ENCODE results near the gene UBA5.

- TF ChIP-seq FOXP4 (CRISPR knock-in tag; IDR thresholded peaks at IDR 0.05): no peak
- TF ChIP-seq EMX1 (CRISPR knock-in tag; IDR thresholded peaks at IDR 0.05): no peak
- no peak for TF ChIP-seq MAX (CRISPR knock-in tag; IDR thresholded peaks at IDR 0.05)
- no peak for TF ChIP-seq CTCF (IDR thresholded peaks at IDR 0.05)
- TF ChIP-seq SP1 (CRISPR knock-in tag; conservative IDR thresholded peaks at IDR 0.05): no peak
- no peak for TF ChIP-seq GABPB1 (CRISPR knock-in tag; IDR thresholded peaks at IDR 0.05)
- TF ChIP-seq HMGXB4 (CRISPR knock-in tag; IDR thresholded peaks at IDR 0.05): no peak
- TF ChIP-seq ZNF416 (CRISPR knock-in tag; IDR thresholded peaks at IDR 0.05): no peak
- no peak for TF ChIP-seq FOXJ3 (CRISPR knock-in tag; IDR thresholded peaks at IDR 0.05; ENCODE audit: borderline replicate concordance)
- no peak for TF ChIP-seq ARID4B (CRISPR knock-in tag; IDR thresholded peaks at IDR 0.05; ENCODE audit: borderline replicate concordance)
- no peak for TF ChIP-seq USF2 (CRISPR knock-in tag; IDR thresholded peaks at IDR 0.05)
- TF ChIP-seq NR2C2 (CRISPR knock-in tag; IDR thresholded peaks at IDR 0.05): no peak
- TF ChIP-seq E2F1 (CRISPR knock-in tag; IDR thresholded peaks at IDR 0.05): no peak
- TF ChIP-seq ZBTB43 (CRISPR knock-in tag; IDR thresholded peaks at IDR 0.05): no peak
Observed at GRCh38 chr3:132654721-132655120, 5.4 kb upstream of the UBA5 start.

Measured in WTC11 (cell line).